A549 (cell line): Measurements from ENCODE around the gene ADIRF. TPM values are rescaled to one million over a fixed set of nuclear protein-coding genes. Genes with fewer than 3 reads are reported as not detected.
A peak's percentile ranks its signal among the peaks of the same experiment; 100 is the strongest.

Experiments
- ATAC-seq, 2 experiments: fragments of 200-7000 bp in 1 of 2; fragments of >200 bp in 1 of 2; cut with Nextera tagmentation in 1 of 2; cut with Tn5 transposase in 1 of 2; 3 replicates each; pipeline versions ENCODE4 v1.8.0 to v1.9.1; 2018 to 2020; ENCODE audit warnings: mild to moderate bottlenecking in 1 of 2, moderate library complexity in 1 of 2
- CTCF ChIA-PET: fragments of 300-600 bp; sonication (Branson Sonifier 250); formaldehyde crosslinking; extraction: SDS; loops from one replicate; lab custom pipeline; 2021; ENCODE audit warnings: antibody characterized with exemption, inconsistent platforms; lab: Yijun Ruan, JAX
- POLR2A ChIA-PET: fragments of 350-600 bp; formaldehyde crosslinking; extraction: SDS; loops from one replicate; lab custom pipeline; 2021; ENCODE audit warnings: antibody characterized with exemption, inconsistent platforms; lab: Yijun Ruan, JAX
- DNase-seq, 2 experiments: peaks; one replicate each; pipeline versions ENCODE4 v3.0.0 to v3.0.0-alpha.2; 2011 to 2016; ENCODE audit warnings: low read depth in 1 of 2, low spot score in 1 of 2
- FAIRE-seq: peaks from 2 replicates; lab custom pipeline; 2011; peaks lifted over from hg19 to GRCh38; lab: Jason Lieb, UNC
- H3K27ac ChIP-seq, 2 experiments: fragments of >200 bp; sonication (Bioruptor Twin); formaldehyde crosslinking; 3 replicates each; pipeline ENCODE4 v1.5.1; 2016 to 2017
- H3K4me1 ChIP-seq: fragments of >200 bp; sonication (Bioruptor Twin); formaldehyde crosslinking; 3 replicates; pipeline ENCODE4 v1.6.1; 2016
- H3K4me2 ChIP-seq: fragments of >200 bp; sonication (Bioruptor Twin); formaldehyde crosslinking; 3 replicates; pipeline ENCODE4 v1.6.1; 2016
- H3K4me3 ChIP-seq: fragments of >200 bp; sonication (Bioruptor Twin); formaldehyde crosslinking; 3 replicates; pipeline ENCODE4 v1.5.1; 2016
- H3K9me3 ChIP-seq: fragments of >200 bp; sonication (Bioruptor Twin); formaldehyde crosslinking; 3 replicates; pipeline ENCODE4 v1.6.1; 2016
- ATOH8 ChIP-seq: fragments of 250-450 bp; sonication (Bioruptor Pico); IDR thresholded peaks from 2 replicates; pipeline ENCODE4 v1.5.0; 2020; ENCODE audit warnings: low read depth, mild to moderate bottlenecking, moderate library complexity
- CHD2 ChIP-seq: fragments of 150-350 bp; IDR thresholded peaks from 2 replicates; pipeline ENCODE4 v1.6.1; 2014; ENCODE audit warnings: low read length; ENCODE audit not compliant: partially characterized antibody
- CHD4 ChIP-seq: fragments of 200-600 bp; sonication (generic); IDR thresholded peaks from 2 replicates; pipeline ENCODE4 v1.6.1; 2016; ENCODE audit warnings: antibody characterized with exemption, mild to moderate bottlenecking, borderline replicate concordance
- CTCF ChIP-seq: fragments of >200 bp; sonication (Bioruptor Twin); formaldehyde crosslinking; IDR thresholded peaks from 3 replicates; pipeline ENCODE4 v1.5.1; 2016
- E2F6 ChIP-seq: IDR thresholded peaks from 2 replicates; pipeline ENCODE4 v1.6.1; 2012; ENCODE audit warnings: low read depth, borderline replicate concordance
- ELK1 ChIP-seq: fragments of 150-350 bp; IDR thresholded peaks from 2 replicates; pipeline ENCODE4 v1.6.1; 2014; ENCODE audit warnings: low read depth, mild to moderate bottlenecking, low read length
- FOSL2 ChIP-seq, 2 experiments: fragments of 450-650 bp in 1 of 2; fragments of >200 bp in 1 of 2; sonication (Bioruptor Twin) in 1 of 2; formaldehyde crosslinking; IDR thresholded peaks; 2 replicates each; pipeline versions ENCODE4 v1.5.0 to v1.6.1; 2016 to 2020; ENCODE audit warnings: mild to moderate bottlenecking in 1 of 2, moderate library complexity in 1 of 2
- FOXS1 ChIP-seq: fragments of 250-450 bp; sonication (Bioruptor Pico); IDR thresholded peaks from 2 replicates; pipeline ENCODE4 v1.5.0; 2020; ENCODE audit warnings: mild to moderate bottlenecking, moderate library complexity
- GATA3 ChIP-seq: IDR thresholded peaks from 2 replicates; pipeline ENCODE4 v1.6.1; 2012; ENCODE audit warnings: borderline replicate concordance
- HDAC2 ChIP-seq: fragments of 200-600 bp; sonication (generic); IDR thresholded peaks from 2 replicates; pipeline ENCODE4 v1.6.1; 2016
- HOXA7 ChIP-seq: fragments of 250-450 bp; sonication (Bioruptor Pico); IDR thresholded peaks from 2 replicates; pipeline ENCODE4 v1.5.0; 2020; ENCODE audit warnings: mild to moderate bottlenecking, moderate library complexity
- HOXB5 ChIP-seq: fragments of 250-450 bp; sonication (Bioruptor Pico); IDR thresholded peaks from 2 replicates; pipeline ENCODE4 v1.5.0; 2020; ENCODE audit warnings: mild to moderate bottlenecking, moderate library complexity
- JUN ChIP-seq, 2 experiments: fragments of >200 bp; sonication (Bioruptor Twin); formaldehyde crosslinking; IDR thresholded peaks; 2 replicates in 1 of 2; 3 replicates in 1 of 2; pipeline ENCODE4 v1.6.1; 2016 to 2017
- NFE2L2 ChIP-seq: fragments of 150-350 bp; conservative IDR thresholded peaks from 2 replicates; pipeline ENCODE4 v1.6.1; 2014; ENCODE audit warnings: low read length
- NR3C1 ChIP-seq: fragments of >200 bp; sonication (Bioruptor Twin); formaldehyde crosslinking; IDR thresholded peaks from 3 replicates; pipeline ENCODE4 v1.6.1; 2017
- PHF8 ChIP-seq: fragments of 200-600 bp; sonication (generic); IDR thresholded peaks from 2 replicates; pipeline ENCODE4 v1.6.1; 2016; ENCODE audit warnings: low read depth, mild to moderate bottlenecking, antibody characterized with exemption, moderate library complexity, borderline replicate concordance
- POLR2AphosphoS2 ChIP-seq: conservative IDR thresholded peaks from 2 replicates; pipeline ENCODE4 v1.6.1; 2012; ENCODE audit warnings: low read length, improper control_type of control experiment, inconsistent platforms
- RAD21 ChIP-seq, 2 experiments: fragments of >200 bp in 1 of 2; sonication (Bioruptor Twin) in 1 of 2; formaldehyde crosslinking in 1 of 2; IDR thresholded peaks in 1 of 2; conservative IDR thresholded peaks in 1 of 2; 2 replicates in 1 of 2; 3 replicates in 1 of 2; pipeline ENCODE4 v1.6.1; 2012 to 2018; ENCODE audit warnings: inconsistent platforms in 1 of 2
- RCOR1 ChIP-seq: fragments of 150-350 bp; IDR thresholded peaks from 2 replicates; pipeline ENCODE4 v1.6.1; 2014; ENCODE audit warnings: antibody characterized with exemption, low read length, low read depth
- REST ChIP-seq: fragments of 200-600 bp; sonication (generic); IDR thresholded peaks from 2 replicates; pipeline ENCODE4 v1.6.1; 2016; ENCODE audit warnings: antibody characterized with exemption, mild to moderate bottlenecking, moderate library complexity
- RNF2 ChIP-seq: fragments of 200-600 bp; sonication (generic); IDR thresholded peaks from 2 replicates; pipeline ENCODE4 v1.6.1; 2016; ENCODE audit warnings: low read depth, mild to moderate bottlenecking, antibody characterized with exemption, moderate library complexity, borderline replicate concordance
- TP53 ChIP-seq: fragments of 250-450 bp; sonication (Bioruptor Pico); IDR thresholded peaks from 2 replicates; pipeline ENCODE4 v1.5.0; 2021; ENCODE audit warnings: mild to moderate bottlenecking, moderate library complexity
- USF2 ChIP-seq: fragments of 450-650 bp; IDR thresholded peaks from 2 replicates; pipeline ENCODE4 v1.6.1; 2014; ENCODE audit warnings: antibody characterized with exemption
- WGBS: methylation state at CpG from one replicate; pipeline ENCODE4 v1.1.6; 2017; ENCODE audit errors: missing lambda C conversion rate; 5-methylcytosine and 5-hydroxymethylcytosine counted together
- polyA plus RNA-seq, 4 experiments: library from polyadenylated mRNA; depleted of rRNA in 3 of 4; stranded (reverse); fragments of >200 nt; fragmentation: RNase III in 1 of 4; extraction: RNeasy Plus Mini Kit Qiagen cat#74134 plus additional on column Dnase treatment in 1 of 4; gene quantifications; 2 replicates in 3 of 4; 3 replicates in 1 of 4; pipeline ENCODE4 v1.2.3, GENCODE V29; 2011 to 2017

ADIRF gene
- polyA plus RNA-seq, 2 of the 4 experiments (the other 2 are of a cell fraction), result not detected

GRCh38 chr10:86965986-86966654, 2.2 kb upstream of the ADIRF start:
- ChIA-PET CTCF (interaction anchor here (0.6 to 7.2 kb wide), 16 partner anchors 8 to 254 kb away, joined by 3 to 57 read pairs (median 4); partner anchors contain the start of genes MMRN2 and SNCG), POLR2A (interaction anchor here (0.6 to 1.0 kb wide), 2 partner anchors 127 to 130 kb away, joined by 3 to 4 read pairs; no protein-coding TSS in a partner anchor)
- Histone ChIP-seq H3K4me3 (no peak overlapping the region), H3K27ac (peak overlapping the region; percentile 31 to 74; a peak in 4 of 6 replicates), H3K4me1 (peaks cover 30% of the 10 kb centered on the region)
- 79% methylated on average over 11 of the region's 11 CpGs for WGBS
- ATAC-seq, result 0 out of 6 replicates have a peak, but pooled peaks of 1 of the 2 experiments have one; percentile 1
- no peak for TF ChIP-seq CHD4
- TF ChIP-seq E2F6, result no peak
- no peak for TF ChIP-seq GATA3
- TF ChIP-seq CTCF, result no peak
- no peak for TF ChIP-seq NR3C1
- no peak for TF ChIP-seq USF2
- TF ChIP-seq JUN (IDR thresholded peaks at IDR 0.05), result no peak
- TF ChIP-seq TP53 (CRISPR knock-in tag), result no peak
- no peak for TF ChIP-seq RAD21 (conservative IDR thresholded peaks at IDR 0.05 in 1 of 2, IDR thresholded peaks at IDR 0.05 in 1 of 2)
- no peak for TF ChIP-seq HOXB5 (CRISPR knock-in tag)
- TF ChIP-seq FOXS1 (CRISPR knock-in tag), result no peak
- no peak for TF ChIP-seq REST
- no peak for TF ChIP-seq POLR2AphosphoS2
- no peak for TF ChIP-seq FOSL2 (IDR thresholded peaks at IDR 0.05)
- no peak for TF ChIP-seq FOSL2 (CRISPR knock-in tag; IDR thresholded peaks at IDR 0.05)
- TF ChIP-seq, all 56 proteins: peak for 0
- Histone ChIP-seq H3K4me2 (no peak overlapping the region; the same call in 2 of the 3 replicates), H3K9me3 (no peaks in the 10 kb centered on the region)
- DNase-seq, result no peak
- FAIRE-seq, result no peak

- CTCF ChIA-PET, result interaction anchor here (0.6 to 7.2 kb wide), 9 partner anchors 9 to 851 kb away, joined by 3 to 57 read pairs (median 7); partner anchors contain the start of genes ATAD1, MMRN2 and SNCG
- POLR2A ChIA-PET, result no interaction called here
- Histone ChIP-seq H3K4me3 (no peak overlapping the region), H3K9me3 (no peaks in the 10 kb centered on the region), H3K4me1 (peaks cover 36% of the 10 kb centered on the region), H3K27ac (no peak overlapping the region), H3K4me2 (no peak overlapping the region)
- no peak for ATAC-seq
- WGBS, result 87% methylated on average over 7 of the region's 7 CpGs
- no peak for FAIRE-seq
- TF ChIP-seq ELK1, result no peak
- no peak for TF ChIP-seq CTCF
- TF ChIP-seq RNF2, result no peak
- TF ChIP-seq HDAC2, result no peak
- TF ChIP-seq ATOH8, result no peak
- TF ChIP-seq NFE2L2, result no peak
- TF ChIP-seq HOXA7, result no peak
- TF ChIP-seq RCOR1, result no peak
- TF ChIP-seq CHD2, result no peak
- TF ChIP-seq PHF8, result no peak
- no peak for DNase-seq
These were observed 771 bp upstream of the ADIRF start for GRCh38 chr10:86967481-86967941.
